Right lobe of liver (tissue), 4 donors: ENCODE measurements around the gene MYO1C.

Source experiments
- CTCF ChIP-seq, 4 donors: fragments of 200-600 bp in 3 of 4; fragments of 450-650 bp in 1 of 4; IDR thresholded peaks; one replicate each; pipeline versions ENCODE4 v1.5.1 to v1.8.0; 2016 to 2022; ENCODE audit warnings: antibody characterized with exemption in 4 of 4, mild to moderate bottlenecking in 2 of 4
- POLR2A ChIP-seq: fragments of 450-650 bp; IDR thresholded peaks from one replicate; pipeline ENCODE4 v1.6.1; 2017; ENCODE audit warnings: antibody characterized with exemption, mild to moderate bottlenecking
- donor health status: DM: no; HTN: no; CAD: no.
- donor health status: DM: no; HTN: no; CAD: no.
- donor health status: DM: no; HTN: yes; CAD: no.

GRCh38 chr17:1442187-1442586 is 50.3 kb downstream of the MYO1C start:
- TF ChIP-seq CTCF (IDR thresholded peaks at IDR 0.05) (no peak), POLR2A (no peak)
